NB4 (cell line): ENCODE measurements around the gene AMIGO2.

Experiments
- TF ChIP-seq, protein P1 (sequence below): IDR thresholded peaks from one replicate; pipeline ENCODE4 v1.5.1; 2012; ENCODE audit warnings: low read depth, low read length
- TF ChIP-seq, protein P2 (sequence below): IDR thresholded peaks from 2 replicates; pipeline ENCODE4 v1.6.1; 2011; ENCODE audit warnings: low read depth, low read length

- TF ChIP-seq, protein P1, sequence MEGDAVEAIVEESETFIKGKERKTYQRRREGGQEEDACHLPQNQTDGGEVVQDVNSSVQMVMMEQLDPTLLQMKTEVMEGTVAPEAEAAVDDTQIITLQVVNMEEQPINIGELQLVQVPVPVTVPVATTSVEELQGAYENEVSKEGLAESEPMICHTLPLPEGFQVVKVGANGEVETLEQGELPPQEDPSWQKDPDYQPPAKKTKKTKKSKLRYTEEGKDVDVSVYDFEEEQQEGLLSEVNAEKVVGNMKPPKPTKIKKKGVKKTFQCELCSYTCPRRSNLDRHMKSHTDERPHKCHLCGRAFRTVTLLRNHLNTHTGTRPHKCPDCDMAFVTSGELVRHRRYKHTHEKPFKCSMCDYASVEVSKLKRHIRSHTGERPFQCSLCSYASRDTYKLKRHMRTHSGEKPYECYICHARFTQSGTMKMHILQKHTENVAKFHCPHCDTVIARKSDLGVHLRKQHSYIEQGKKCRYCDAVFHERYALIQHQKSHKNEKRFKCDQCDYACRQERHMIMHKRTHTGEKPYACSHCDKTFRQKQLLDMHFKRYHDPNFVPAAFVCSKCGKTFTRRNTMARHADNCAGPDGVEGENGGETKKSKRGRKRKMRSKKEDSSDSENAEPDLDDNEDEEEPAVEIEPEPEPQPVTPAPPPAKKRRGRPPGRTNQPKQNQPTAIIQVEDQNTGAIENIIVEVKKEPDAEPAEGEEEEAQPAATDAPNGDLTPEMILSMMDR: no peak
- TF ChIP-seq, protein P2, sequence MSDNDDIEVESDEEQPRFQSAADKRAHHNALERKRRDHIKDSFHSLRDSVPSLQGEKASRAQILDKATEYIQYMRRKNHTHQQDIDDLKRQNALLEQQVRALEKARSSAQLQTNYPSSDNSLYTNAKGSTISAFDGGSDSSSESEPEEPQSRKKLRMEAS: no peak
Observed at GRCh38 chr12:47053961-47054360, 25.8 kb downstream of the AMIGO2 start.
